Globus pallidus (tissue), 1 donor: ENCODE data around the gene WIPI1.
"Not testable (repeated sequence)": the region's sequence is repeated elsewhere in the genome, so short reads cannot be mapped to it uniquely, and the experiment has no call there.

Source experiments
- DNase-seq: peaks from one replicate; pipeline ENCODE4 v3.0.0-alpha.2; 2015; ENCODE audit warnings: low spot score

Gene WIPI1

GRCh38 chr17:68437979-68438822 lies 19.1 kb downstream of the WIPI1 start:
- DNase-seq: peak; percentile 31

- peak; percentile 57 for DNase-seq
Measured at GRCh38 chr17:68435876-68436842, 21.1 kb downstream of the WIPI1 start.

- DNase-seq: no peak
Measured at GRCh38 chr17:68435361-68435760, 21.9 kb downstream of the WIPI1 start.

GRCh38 chr17:68433911-68434508 lies 23.3 kb downstream of the WIPI1 start:
- DNase-seq: no peak

GRCh38 chr17:68433211-68433610 lies 24.1 kb downstream of the WIPI1 start:
- no peak for DNase-seq

GRCh38 chr17:68432086-68432864 lies 25.0 kb downstream of the WIPI1 start:
- no peak for DNase-seq

- DNase-seq: no peak
Measured at GRCh38 chr17:68431661-68432071, 25.6 kb downstream of the WIPI1 start.

- DNase-seq: no peak
Measured at GRCh38 chr17:68431045-68431608, 26.2 kb downstream of the WIPI1 start.

GRCh38 chr17:68429881-68430280 lies 27.4 kb downstream of the WIPI1 start:
- DNase-seq: no peak

GRCh38 chr17:68428498-68429172 lies 28.7 kb downstream of the WIPI1 start:
- no peak for DNase-seq

GRCh38 chr17:68427575-68427974 lies 29.7 kb downstream of the WIPI1 start:
- no peak for DNase-seq

- no peak for DNase-seq
Measured at GRCh38 chr17:68425979-68426378, 31.3 kb downstream of the WIPI1 start.

GRCh38 chr17:68424861-68425260 lies 32.4 kb downstream of the WIPI1 start:
- no peak for DNase-seq

GRCh38 chr17:68424203-68424602 lies 33.1 kb downstream of the WIPI1 start:
- DNase-seq: no peak

- DNase-seq: no peak
Measured at GRCh38 chr17:68423251-68423650, 34.0 kb downstream of the WIPI1 start.

- no peak for DNase-seq
Measured at GRCh38 chr17:68422821-68423220, 34.5 kb downstream of the WIPI1 start.

GRCh38 chr17:68421486-68421885 lies 35.8 kb downstream of the WIPI1 start:
- DNase-seq: no peak

- no peak for DNase-seq
Measured at GRCh38 chr17:68420065-68420464, 37.2 kb downstream of the WIPI1 start.

GRCh38 chr17:68418876-68419275 lies 38.4 kb downstream of the WIPI1 start:
- DNase-seq: no peak

- no peak for DNase-seq
Measured at GRCh38 chr17:68417317-68417716, 40.0 kb downstream of the WIPI1 start.

GRCh38 chr17:68414901-68415300 lies 42.4 kb downstream of the WIPI1 start:
- not testable (repeated sequence) for DNase-seq
